ENCODE measurements around the gene PHF11. TPM values are rescaled to one million over a fixed set of nuclear protein-coding genes. Genes with fewer than 3 reads are reported as not detected.

Gene PHF11
- polyA plus RNA-seq, 1 of the 3 experiments (the other 2 are of a cell fraction) = 3.0 TPM

GRCh38 chr13:49517461-49517860 lies 21.7 kb downstream of the PHF11 start:
- POLR2A ChIA-PET = no interaction called here
- H3K4me2 ChIP-seq = no peak overlapping the region
- H3K36me3 ChIP-seq (replicated peaks in 1 of 2; ENCODE audit: control insufficient read depth in 1 of 2, insufficient read depth in 2 of 2, low read length in 1 of 2) = peaks cover 0 to 2% of the 10 kb centered on the region in 2 experiments
- peak; percentile 47 for TF ChIP-seq CTCF (IDR thresholded peaks at IDR 0.05)
- TF ChIP-seq RAD21 (IDR thresholded peaks at IDR 0.05; ENCODE audit: low read length) = peak; percentile 16; the same call in 1 of the 2 replicates
- no peak for TF ChIP-seq USF1 (IDR thresholded peaks at IDR 0.05; ENCODE audit: borderline replicate concordance, low read depth)
- no peaks in the 10 kb centered on the region for H3K4me1 ChIP-seq (ENCODE audit: control insufficient read depth in 1 of 2, insufficient read depth in 2 of 2, low read depth in 1 of 2, low read length in 1 of 2)
- H4K20me1 ChIP-seq (ENCODE audit: insufficient read depth) = no peaks in the 10 kb centered on the region
- no peaks in the 10 kb centered on the region for H3K9me3 ChIP-seq
- no peaks in the 10 kb centered on the region for H3F3A ChIP-seq (replicated peaks; ENCODE audit: insufficient read depth)
- CTCF ChIA-PET = interaction anchor here (0.7 kb wide), 2 partner anchors 234 to 1384 kb away, joined by 3 read pairs; no protein-coding TSS in a partner anchor
- H2AFZ ChIP-seq (ENCODE audit: low read depth) = no peak overlapping the region
- 91% methylated on average over 6 of the region's 6 CpGs for WGBS (ENCODE audit: low lambda C conversion rate)
- H3K9ac ChIP-seq = no peak overlapping the region
- no peak for DNase-seq
- H3K27ac ChIP-seq (ENCODE audit: low read depth in 2 of 2, low read length in 1 of 2) = no peak overlapping the region
- no peaks in the 10 kb centered on the region for H3K9me2 ChIP-seq
- no peaks in the 10 kb centered on the region for H3K27me3 ChIP-seq (ENCODE audit: insufficient read depth)
- H3K4me3 ChIP-seq (ENCODE audit: low read depth in 2 of 2, low read length in 1 of 2) = no peak overlapping the region
- no peaks in the 10 kb centered on the region for H3K79me2 ChIP-seq (ENCODE audit: insufficient read depth)

- Histone ChIP-seq H3K4me3 (ENCODE audit: low read depth in 2 of 2, low read length in 1 of 2) (no peak overlapping the region), H3K27me3 (ENCODE audit: insufficient read depth) (no peaks in the 10 kb centered on the region), H3K36me3 (replicated peaks in 1 of 2; ENCODE audit: control insufficient read depth in 1 of 2, insufficient read depth in 2 of 2, low read length in 1 of 2) (peaks cover 2 to 11% of the 10 kb centered on the region in 2 experiments), H3K79me2 (ENCODE audit: insufficient read depth) (no peaks in the 10 kb centered on the region), H2AFZ (ENCODE audit: low read depth) (no peak overlapping the region), H3K4me1 (ENCODE audit: control insufficient read depth in 1 of 2, insufficient read depth in 2 of 2, low read depth in 1 of 2, low read length in 1 of 2) (no peaks in the 10 kb centered on the region), H4K20me1 (ENCODE audit: insufficient read depth) (no peaks in the 10 kb centered on the region), H3K9me2 (no peaks in the 10 kb centered on the region), H3K9ac (no peak overlapping the region), H3K4me2 (no peak overlapping the region), H3K9me3 (no peaks in the 10 kb centered on the region), H3F3A (replicated peaks; ENCODE audit: insufficient read depth) (no peaks in the 10 kb centered on the region), H3K27ac (ENCODE audit: low read depth in 2 of 2, low read length in 1 of 2) (no peak overlapping the region)
- WGBS (ENCODE audit: low lambda C conversion rate) = 94% methylated on average over 4 of the region's 4 CpGs
- TF ChIP-seq IRF3 (IDR thresholded peaks at IDR 0.05; ENCODE audit: low read depth, low read length) (no peak), FOSL2 (IDR thresholded peaks at IDR 0.05; ENCODE audit: borderline replicate concordance, low read depth) (no peak), TCF12 (IDR thresholded peaks at IDR 0.05) (no peak), PBX3 (IDR thresholded peaks at IDR 0.05) (no peak), NRF1 (IDR thresholded peaks at IDR 0.05; ENCODE audit: low read depth, low read length) (no peak), REST (IDR thresholded peaks at IDR 0.05; ENCODE audit: low read depth, low read length) (no peak), SIN3A (IDR thresholded peaks at IDR 0.05; ENCODE audit: borderline replicate concordance, low read depth, low read length) (no peak), JUND (IDR thresholded peaks at IDR 0.05) (no peak), FOXM1 (IDR thresholded peaks at IDR 0.05; ENCODE audit: low read depth) (no peak), MAX (IDR thresholded peaks at IDR 0.05; ENCODE audit: low read depth) (no peak), RXRA (IDR thresholded peaks at IDR 0.05; ENCODE audit: borderline replicate concordance, low read depth) (no peak), USF2 (IDR thresholded peaks at IDR 0.05; ENCODE audit: borderline replicate concordance, low read depth, low read length) (no peak)
- no peak for DNase-seq
- ChIA-PET CTCF (interaction anchor here (1.3 kb wide), 1 partner anchor 87 kb away, joined by 5 read pairs; no protein-coding TSS in a partner anchor), POLR2A (no interaction called here)
Measured at GRCh38 chr13:49521224-49521623, 25.5 kb downstream of the PHF11 start.
